SK-N-MC (cell line): ENCODE data around the gene CCDC172.

Experiments used
- DNase-seq: peaks from one replicate; pipeline ENCODE4 v3.0.0-alpha.2; 2011; ENCODE audit warnings: low read depth, low spot score
- H3K27ac ChIP-seq: fragments of 200-600 bp; sonication (generic); 2 replicates; pipeline ENCODE4 v1.5.1; 2016; ENCODE audit warnings: mixed run types
- H3K36me3 ChIP-seq: fragments of 200-600 bp; sonication (generic); 2 replicates; pipeline ENCODE4 v1.6.1; 2017; ENCODE audit warnings: antibody characterized with exemption, low read length, mixed read lengths; ENCODE audit not compliant: insufficient read depth
- H3K4me3 ChIP-seq: fragments of 200-600 bp; sonication (generic); 2 replicates; pipeline ENCODE4 v1.5.1; 2016
- H3K9ac ChIP-seq: fragments of 200-600 bp; sonication (generic); 2 replicates; pipeline ENCODE4 v1.8.0; 2017; ENCODE audit warnings: mixed run types, mixed read lengths; ENCODE audit not compliant: insufficient read length
- H3K9me3 ChIP-seq: fragments of 200-600 bp; sonication (generic); 2 replicates; pipeline ENCODE4 v1.6.1; 2017; ENCODE audit warnings: low read depth, mild to moderate bottlenecking, antibody characterized with exemption, low read length, moderate library complexity, mixed read lengths
- EZH2 ChIP-seq: fragments of 200-600 bp; sonication (generic); IDR thresholded peaks from one replicate; pipeline ENCODE4 v1.6.1; 2017; ENCODE audit warnings: antibody characterized with exemption
- FOXP2 ChIP-seq: optimal IDR thresholded peaks from 2 replicates; pipeline ENCODE3; 2011; ENCODE audit warnings: mild to moderate bottlenecking, moderate library complexity; ENCODE audit not compliant: insufficient read depth; ENCODE audit errors: extremely low read length, control extremely low read depth
- POLR2AphosphoS5 ChIP-seq: IDR thresholded peaks from 2 replicates; pipeline ENCODE4 v1.6.1; 2012; ENCODE audit warnings: mild to moderate bottlenecking, low read depth, low read length, borderline replicate concordance

CCDC172 gene

DNA sequence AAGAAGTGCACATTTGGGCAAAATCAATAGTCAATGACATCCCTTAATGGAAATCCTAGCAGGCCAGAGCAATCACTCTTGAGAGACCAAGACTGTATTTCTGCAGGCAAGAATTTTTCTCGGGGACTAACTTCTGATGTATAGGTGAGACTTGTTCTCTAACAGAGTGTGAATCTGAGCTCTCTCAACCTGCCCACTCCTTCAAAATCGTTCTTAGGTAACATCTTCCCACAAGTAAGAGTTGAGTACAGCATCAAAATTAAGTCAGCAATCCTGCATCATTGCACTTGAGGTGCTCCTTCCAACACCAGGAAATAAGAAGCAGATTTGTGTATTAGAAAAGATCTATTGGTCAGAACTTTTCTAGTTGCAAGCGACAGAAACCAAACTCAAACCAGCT lies 25.7 kb upstream of the CCDC172 start:
- TF ChIP-seq FOXP2 = no peak
- no peak overlapping the region for H3K9ac ChIP-seq
- H3K27ac ChIP-seq = no peak overlapping the region
- no peaks in the 10 kb centered on the region for H3K36me3 ChIP-seq
- H3K4me3 ChIP-seq = no peak overlapping the region
- no peaks in the 10 kb centered on the region for H3K9me3 ChIP-seq
- no peak for DNase-seq

DNA sequence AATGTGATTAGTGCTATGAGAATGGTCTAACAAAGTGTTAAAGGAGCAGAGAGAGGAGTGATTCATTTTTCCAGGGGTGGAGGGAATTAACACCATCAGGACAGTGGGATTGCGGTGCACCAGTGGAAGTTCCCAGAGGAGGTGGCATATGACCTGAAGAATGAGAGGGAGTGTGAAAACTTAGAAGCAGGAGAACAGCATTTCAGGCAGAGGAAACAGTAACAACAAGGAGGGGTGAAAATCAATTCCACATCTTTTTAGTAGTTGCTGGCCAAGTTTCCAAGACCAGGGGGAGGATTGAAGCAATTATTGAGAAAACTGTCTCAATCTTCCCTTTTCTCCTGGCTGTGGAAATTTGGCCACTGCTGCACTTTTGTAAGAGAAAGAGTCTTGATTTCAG lies 23.7 kb upstream of the CCDC172 start:
- H3K27ac ChIP-seq = no peak overlapping the region
- no peak overlapping the region for H3K9ac ChIP-seq
- no peak for DNase-seq
- TF ChIP-seq POLR2AphosphoS5 (no peak), FOXP2 (no peak), EZH2 (no peak)
- H3K4me3 ChIP-seq = no peak overlapping the region
- no peaks in the 10 kb centered on the region for H3K9me3 ChIP-seq
- H3K36me3 ChIP-seq = no peaks in the 10 kb centered on the region

DNA sequence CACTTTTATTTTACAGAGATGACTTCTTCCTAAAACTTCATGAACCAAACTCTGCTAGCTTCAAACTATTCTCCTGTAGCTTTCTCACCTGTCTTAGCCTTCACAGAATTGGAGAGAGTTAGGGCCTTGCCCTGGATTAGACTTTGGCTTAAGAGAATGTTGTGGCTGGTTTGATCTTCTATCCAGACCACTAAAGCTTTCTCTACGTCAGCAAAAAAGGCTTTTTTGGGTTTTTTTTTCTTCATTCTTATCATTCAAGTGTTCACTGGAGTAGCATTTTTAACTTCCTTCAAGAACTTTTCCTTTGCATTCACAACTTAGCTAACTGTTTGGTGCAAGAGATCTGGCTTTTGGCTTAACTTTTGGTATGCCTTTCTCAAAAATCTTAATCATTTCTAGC lies 19.3 kb upstream of the CCDC172 start:
- no peaks in the 10 kb centered on the region for H3K9me3 ChIP-seq
- no peaks in the 10 kb centered on the region for H3K36me3 ChIP-seq
- no peak overlapping the region for H3K9ac ChIP-seq
- no peak for TF ChIP-seq FOXP2
- no peak for TF ChIP-seq POLR2AphosphoS5
- no peak for TF ChIP-seq EZH2
- no peak for DNase-seq
- H3K27ac ChIP-seq = no peak overlapping the region
- no peak overlapping the region for H3K4me3 ChIP-seq

DNA sequence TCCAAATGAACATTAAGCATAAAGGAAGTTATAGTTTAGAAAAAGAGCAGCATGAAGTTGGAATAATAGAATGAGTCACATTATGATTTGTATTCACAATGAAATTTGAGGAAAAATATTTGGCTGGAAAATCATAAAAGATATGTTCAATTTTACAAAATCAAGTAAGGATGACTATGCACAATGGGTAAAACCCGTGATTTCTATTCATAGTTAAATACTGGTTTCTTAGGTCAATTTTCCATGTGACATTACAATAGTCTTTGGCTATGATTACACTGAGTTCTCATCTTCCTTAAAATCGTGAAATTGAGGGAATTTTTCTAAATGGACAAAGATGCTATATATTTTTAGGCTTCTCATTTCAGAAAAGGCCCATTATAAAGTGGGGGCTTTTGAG lies 17.4 kb upstream of the CCDC172 start:
- Histone ChIP-seq H3K36me3 (no peaks in the 10 kb centered on the region), H3K9ac (no peak overlapping the region), H3K27ac (no peak overlapping the region), H3K9me3 (no peaks in the 10 kb centered on the region), H3K4me3 (no peak overlapping the region)
- no peak for DNase-seq
- no peak for TF ChIP-seq EZH2
- no peak for TF ChIP-seq FOXP2
- TF ChIP-seq POLR2AphosphoS5 = no peak

DNA sequence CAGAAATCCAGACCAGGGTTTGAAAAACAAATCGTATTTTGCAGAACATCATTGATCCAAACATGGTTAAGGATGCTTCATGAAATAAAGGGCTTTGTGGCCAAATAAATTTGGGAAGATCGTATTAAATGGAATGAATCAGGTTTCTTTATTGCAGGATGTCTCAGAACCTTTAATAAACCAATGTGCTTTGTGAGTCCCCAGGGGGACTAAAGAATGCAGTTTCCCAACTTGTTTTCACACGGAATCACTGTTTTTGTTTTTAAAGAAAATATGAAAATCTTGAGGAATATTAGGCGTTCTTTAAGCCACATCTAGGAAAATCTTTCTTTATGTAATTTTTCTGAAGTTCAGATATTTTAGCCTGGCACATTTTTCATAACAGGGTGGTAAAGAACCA lies 16.8 kb upstream of the CCDC172 start:
- H3K9me3 ChIP-seq = no peaks in the 10 kb centered on the region
- no peak overlapping the region for H3K27ac ChIP-seq
- H3K9ac ChIP-seq = no peak overlapping the region
- no peaks in the 10 kb centered on the region for H3K36me3 ChIP-seq
- no peak for DNase-seq
- H3K4me3 ChIP-seq = no peak overlapping the region
- no peak for TF ChIP-seq FOXP2
- no peak for TF ChIP-seq EZH2
- no peak for TF ChIP-seq POLR2AphosphoS5

DNA sequence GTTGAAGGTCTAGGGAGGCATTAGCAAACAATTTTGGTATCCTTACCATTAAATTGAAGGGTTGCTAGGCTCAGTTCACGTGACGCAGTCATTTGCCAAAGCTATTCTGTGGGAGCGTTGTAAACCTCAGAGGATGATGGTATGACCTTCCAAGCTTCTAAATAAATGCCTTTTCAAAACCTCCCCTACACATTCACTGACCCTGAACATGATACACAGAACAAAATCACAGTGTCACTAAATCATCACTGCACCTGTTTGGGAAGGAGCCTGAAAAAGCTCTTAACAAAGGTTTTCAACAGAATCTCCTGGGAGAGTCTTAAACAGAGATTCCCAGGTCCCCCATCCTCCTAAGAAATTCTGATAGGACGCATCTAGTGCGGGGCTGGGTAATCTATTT lies 13.2 kb upstream of the CCDC172 start:
- TF ChIP-seq FOXP2 = no peak
- TF ChIP-seq EZH2 = no peak
- TF ChIP-seq POLR2AphosphoS5 = no peak
- Histone ChIP-seq H3K4me3 (no peak overlapping the region), H3K27ac (no peak overlapping the region), H3K36me3 (no peaks in the 10 kb centered on the region), H3K9ac (no peak overlapping the region), H3K9me3 (no peaks in the 10 kb centered on the region)
- DNase-seq = no peak

DNA sequence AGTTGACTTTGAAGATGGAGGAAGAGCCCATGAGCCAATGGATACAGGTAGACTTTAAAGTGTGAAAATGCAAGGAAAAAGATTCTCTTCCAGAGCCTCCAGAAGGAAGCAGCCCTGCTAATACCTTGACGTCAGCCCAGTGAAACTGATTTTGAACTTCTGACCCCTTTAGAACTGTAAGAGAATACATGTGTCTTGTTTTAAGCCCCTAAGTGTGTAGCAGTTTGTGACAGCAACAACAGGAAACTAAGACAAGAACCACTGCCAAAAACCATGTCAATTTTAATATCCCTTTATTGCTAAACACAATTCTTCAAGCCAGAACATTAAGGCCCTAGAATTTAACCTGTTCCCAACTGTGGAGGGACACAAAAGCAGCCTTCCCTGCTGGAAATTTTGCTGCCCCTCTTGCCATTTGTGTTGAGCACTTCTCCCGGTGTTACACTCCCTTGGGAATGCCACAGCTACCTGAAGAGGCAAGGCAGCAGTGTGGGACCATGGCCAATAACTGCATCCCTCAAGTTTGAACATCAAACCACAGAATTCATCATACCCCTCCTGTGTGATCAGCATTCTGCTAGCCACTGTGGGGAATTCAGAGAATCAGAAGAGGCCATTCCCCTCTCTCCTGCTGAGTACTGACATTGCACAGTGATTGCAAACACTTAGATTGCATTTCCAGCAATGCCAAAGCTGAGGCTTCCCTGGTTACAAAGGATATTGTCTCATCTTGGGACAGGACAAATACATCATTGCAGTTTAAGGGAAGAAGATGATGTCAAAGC lies 12.3 kb upstream of the CCDC172 start:
- H3K36me3 ChIP-seq = no peaks in the 10 kb centered on the region
- H3K4me3 ChIP-seq = no peak overlapping the region
- DNase-seq = no peak
- H3K9me3 ChIP-seq = no peaks in the 10 kb centered on the region
- no peak overlapping the region for H3K27ac ChIP-seq
- no peak overlapping the region for H3K9ac ChIP-seq
- TF ChIP-seq EZH2 (no peak), POLR2AphosphoS5 (no peak), FOXP2 (no peak)

DNA sequence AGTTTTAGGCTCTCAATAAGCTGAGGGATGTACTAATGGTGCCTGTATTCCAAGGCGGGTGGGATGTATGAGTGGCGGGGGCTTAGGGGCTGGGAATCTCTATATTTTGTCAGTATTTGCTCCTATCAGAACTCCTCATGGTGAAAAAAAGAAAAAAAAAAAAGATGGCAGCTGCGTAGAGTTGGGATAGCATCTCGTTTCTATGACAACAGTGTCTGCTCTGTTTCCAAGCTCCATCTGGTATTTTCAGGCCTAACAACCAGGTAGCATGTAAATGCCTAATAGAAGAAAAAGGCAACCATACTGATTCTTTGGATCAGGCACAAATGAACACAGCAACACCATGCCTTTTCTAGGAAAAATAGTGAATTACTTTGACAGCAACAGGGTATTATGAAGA lies 11.7 kb upstream of the CCDC172 start:
- DNase-seq = no peak
- H3K36me3 ChIP-seq = no peaks in the 10 kb centered on the region
- no peak overlapping the region for H3K9ac ChIP-seq
- no peak overlapping the region for H3K27ac ChIP-seq
- no peak overlapping the region for H3K4me3 ChIP-seq
- TF ChIP-seq POLR2AphosphoS5 = no peak
- no peak for TF ChIP-seq FOXP2
- TF ChIP-seq EZH2 = no peak
- no peaks in the 10 kb centered on the region for H3K9me3 ChIP-seq

DNA sequence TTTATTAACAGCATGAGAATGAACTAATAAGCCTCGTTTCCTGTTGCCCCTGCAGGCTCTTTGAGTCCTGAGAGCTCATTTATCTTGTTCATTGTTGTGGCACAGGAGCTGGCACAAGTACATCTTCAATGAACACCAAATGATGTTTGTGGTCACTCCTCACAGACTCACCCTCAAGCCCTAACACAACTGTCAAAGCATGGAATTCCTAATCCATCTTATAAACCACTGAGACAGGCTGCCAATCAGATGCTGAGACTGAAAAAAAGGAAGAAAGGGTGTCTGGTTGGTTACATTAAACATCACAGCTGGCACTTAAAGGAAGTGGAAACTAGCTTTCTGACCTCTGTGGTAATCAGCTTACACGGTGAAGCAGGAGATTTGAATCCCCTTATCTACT lies 7.7 kb upstream of the CCDC172 start:
- Histone ChIP-seq H3K27ac (no peak overlapping the region), H3K4me3 (no peak overlapping the region), H3K9me3 (no peaks in the 10 kb centered on the region), H3K9ac (no peak overlapping the region), H3K36me3 (no peaks in the 10 kb centered on the region)
- DNase-seq = no peak
- TF ChIP-seq EZH2 = no peak
- no peak for TF ChIP-seq POLR2AphosphoS5
- no peak for TF ChIP-seq FOXP2
